Endothelial cell of umbilical vein (primary cell): ENCODE data around the gene EHMT1. TPM values are rescaled to one million over a fixed set of nuclear protein-coding genes. Genes with fewer than 3 reads are reported as not detected.

Experiments
- BruUV-seq: library from RNA; stranded (reverse); fragments of 400-500 nt; replicated peaks from 2 replicates; lab custom pipeline; 2021; lab: Mats Ljungman, UMichigan
- CTCF ChIA-PET: fragments of 300-600, 350-600 bp; sonication (Branson Sonifier 250); formaldehyde crosslinking; loops from one replicate; lab custom pipeline; 2021; ENCODE audit warnings: antibody characterized with exemption, inconsistent platforms; lab: Charles Lee
- POLR2A ChIA-PET: fragments of 300-600, 350-600 bp; sonication (Branson Sonifier 250); formaldehyde crosslinking; loops from one replicate; lab custom pipeline; 2021; ENCODE audit warnings: antibody characterized with exemption, inconsistent platforms; lab: Charles Lee
- DNase-seq: peaks from one replicate; pipeline ENCODE4 v3.0.0-alpha.2; 2011; ENCODE audit warnings: low read depth, low spot score
- FAIRE-seq: peaks from 2 replicates; lab custom pipeline; 2011; peaks lifted over from hg19 to GRCh38; lab: Jason Lieb, UNC
- H2AFZ ChIP-seq: 2 replicates; pipeline ENCODE4 v1.6.0; 2012; ENCODE audit warnings: low read depth, low read length, control low read depth, inconsistent platforms
- H3K27ac ChIP-seq: 2 replicates; pipeline ENCODE4 v1.5.1; 2011; ENCODE audit warnings: low read depth, mild to moderate bottlenecking, control low read depth, low read length, moderate library complexity; ENCODE audit not compliant: insufficient read depth
- H3K27me3 ChIP-seq, 2 experiments: 2 replicates each; pipeline versions ENCODE4 v1.6.0 to v1.6.1; 2011; ENCODE audit warnings: low read length in 2 of 2, mixed read lengths in 1 of 2; ENCODE audit not compliant: control insufficient read depth in 2 of 2, insufficient read depth in 2 of 2
- H3K36me3 ChIP-seq, 2 experiments: 2 replicates in 1 of 2; 3 replicates in 1 of 2; pipeline ENCODE4 v1.5.1; 2011; ENCODE audit warnings: low read length in 2 of 2, mild to moderate bottlenecking in 1 of 2, moderate library complexity in 1 of 2; ENCODE audit not compliant: control insufficient read depth in 2 of 2, insufficient read depth in 2 of 2; ENCODE audit errors: extremely low read depth in 1 of 2
- H3K4me1 ChIP-seq: 3 replicates; pipeline ENCODE4 v1.5.1; 2011; ENCODE audit warnings: mild to moderate bottlenecking, low read length; ENCODE audit not compliant: control insufficient read depth, insufficient read depth; ENCODE audit errors: extremely low read depth
- H3K4me2 ChIP-seq: 2 replicates; pipeline ENCODE4 v1.6.1; 2011; ENCODE audit warnings: low read length, control low read depth, mixed read lengths; ENCODE audit not compliant: insufficient read depth
- H3K4me3 ChIP-seq, 3 experiments: fragments of 200-600 bp in 1 of 3; sonication (generic), shearing (Covaris generic) in 1 of 3; replicated peaks in 1 of 3; 2 replicates each; pipeline ENCODE4 v1.5.1; 2011 to 2016; ENCODE audit warnings: control low read depth in 3 of 3, low read length in 3 of 3, mild to moderate bottlenecking in 2 of 3, inconsistent platforms in 1 of 3, low read depth in 1 of 3, moderate library complexity in 1 of 3; ENCODE audit not compliant: insufficient read depth in 1 of 3
- H3K79me2 ChIP-seq: 2 replicates; pipeline ENCODE4 v1.6.0; 2012; ENCODE audit warnings: low read length, inconsistent platforms; ENCODE audit not compliant: control insufficient read depth, insufficient read depth
- H3K9ac ChIP-seq: replicated peaks from 2 replicates; pipeline ENCODE3; 2011; ENCODE audit warnings: low read length, control low read depth; ENCODE audit not compliant: insufficient read depth; ENCODE audit errors: extremely low read depth
- H3K9me1 ChIP-seq: replicated peaks from 3 replicates; pipeline ENCODE4 v1.6.0; 2011; ENCODE audit warnings: mild to moderate bottlenecking, low read length; ENCODE audit not compliant: control insufficient read depth, insufficient read depth; ENCODE audit errors: extremely low read depth
- H3K9me3 ChIP-seq: replicated peaks from 2 replicates; pipeline ENCODE4 v1.5.1; 2012; ENCODE audit warnings: low read length, inconsistent platforms; ENCODE audit not compliant: control insufficient read depth, insufficient read depth
- H4K20me1 ChIP-seq: replicated peaks from 2 replicates; pipeline ENCODE3; 2011; ENCODE audit warnings: mild to moderate bottlenecking, low read length; ENCODE audit not compliant: control insufficient read depth, insufficient read depth; ENCODE audit errors: extremely low read depth
- EZH2 ChIP-seq: IDR thresholded peaks from 2 replicates; pipeline ENCODE4 v1.6.1; 2012; ENCODE audit warnings: borderline replicate concordance, low read depth, mild to moderate bottlenecking, moderate library complexity, low read length, inconsistent platforms; ENCODE audit not compliant: severe bottlenecking
- JUN ChIP-seq: IDR thresholded peaks from 2 replicates; pipeline ENCODE4 v1.6.1; 2011; ENCODE audit warnings: borderline replicate concordance, low read depth; ENCODE audit not compliant: insufficient read length, insufficient read depth
- MYC ChIP-seq: IDR thresholded peaks from one replicate; pipeline ENCODE4 v1.6.1; 2011; ENCODE audit warnings: mild to moderate bottlenecking, low read depth, low read length
- POLR2AphosphoS5 ChIP-seq: IDR thresholded peaks from 2 replicates; pipeline ENCODE4 v1.6.1; 2012; ENCODE audit warnings: low read depth, mild to moderate bottlenecking, control low read depth, low read length, moderate library complexity; ENCODE audit not compliant: insufficient read depth
- dilution Hi-C: fragments of 300-500 bp; cut with MboI; formaldehyde crosslinking; loops from one replicate; pipeline ENCODE4 v1.15.0; 2019; ENCODE audit warnings: low sequenced_read_pairs; ENCODE audit not compliant: extremely low pct_ligation_motif_present
- intact Hi-C: fragments of 100-400 bp; cut with micrococcal nuclease; formaldehyde crosslinking; loops from one replicate; pipeline ENCODE4 v1.10.0; 2022
- polyA plus RNA-seq, 4 experiments: library from polyadenylated mRNA; depleted of rRNA in 3 of 4; stranded (reverse) in 3 of 4; unstranded in 1 of 4; fragments of >200 nt; gene quantifications; 2 replicates each; pipeline versions ENCODE4 v1.2.1 to v1.2.3, GENCODE V29; 2011 to 2012; ENCODE audit warnings: missing spikeins in 1 of 4
- total RNA-seq: library from RNA; stranded (reverse); gene quantifications from 2 replicates; pipeline ENCODE4 v1.2.3, GENCODE V29; 2021
- TF ChIP-seq, protein P1 (sequence below), 2 donors: IDR thresholded peaks; 1 replicate in 1 of 2; 2 replicates in 1 of 2; pipeline ENCODE4 v1.5.1; 2011; ENCODE audit warnings: low read length in 2 of 2, mild to moderate bottlenecking in 2 of 2, moderate library complexity in 2 of 2, control low read depth in 1 of 2, inconsistent platforms in 1 of 2, low read depth in 1 of 2; ENCODE audit not compliant: insufficient read depth in 1 of 2; ENCODE audit errors: extremely low read depth in 1 of 2

EHMT1 gene
- total and polyA plus RNA-seq, 2 donors (not counting 3 experiments of a cell fraction or from before 2014, with no cell fraction given), result 48.2 to 104 TPM

DNA sequence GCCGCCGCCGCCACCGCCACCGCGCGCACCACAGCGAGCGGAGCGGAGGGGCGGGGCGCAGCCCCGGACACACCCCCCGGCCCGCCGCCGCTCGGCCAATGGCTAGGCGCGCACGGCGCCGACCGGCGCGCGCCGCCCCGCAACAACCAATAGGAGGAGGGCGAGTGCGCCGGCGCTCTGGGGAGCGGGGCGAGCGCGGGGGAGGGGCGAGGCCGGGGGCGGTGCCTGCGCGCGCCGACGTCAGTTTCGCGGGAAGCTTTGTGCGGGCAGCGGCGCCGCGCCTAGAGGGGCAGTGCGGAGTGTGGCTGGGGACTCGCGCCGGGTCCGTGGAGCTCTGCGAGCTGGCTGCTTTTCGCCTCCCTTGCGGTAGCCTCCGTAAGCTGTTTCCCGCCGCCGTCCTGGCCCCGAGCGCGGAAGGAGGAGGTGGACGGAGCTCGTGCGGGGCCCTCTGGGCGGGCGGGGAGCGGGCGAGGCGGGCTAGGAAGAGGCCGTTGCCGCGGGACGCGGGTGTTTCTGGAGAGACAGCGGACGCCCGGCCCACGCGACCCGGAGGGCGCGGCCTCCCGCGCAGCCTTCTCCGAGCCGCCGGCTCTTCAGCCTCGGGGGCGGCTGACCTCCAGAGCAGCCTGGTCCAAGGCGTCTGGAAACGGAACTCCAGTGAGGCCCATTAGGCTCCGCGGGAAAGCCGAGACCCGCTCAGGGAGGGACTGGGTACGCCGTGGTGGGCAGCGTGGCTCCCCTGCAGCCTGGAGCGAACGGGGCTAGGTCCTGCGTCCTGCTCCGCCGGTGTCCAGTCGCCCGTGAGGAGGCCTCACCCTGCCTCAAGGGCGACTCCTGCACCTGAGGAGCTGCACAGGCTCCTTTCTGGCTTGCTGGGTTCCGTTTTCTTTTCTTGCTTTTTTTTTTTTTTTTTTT lies 28.1 kb upstream of the EHMT1 start, which contains the start of gene ZMYND19:
ZMYND19 (minus strand) TSS at position 44 of the 915 bp plus-strand sequence. CDS start 249 bp downstream, outside the sequence.
- intact Hi-C loops (loop anchor here (1.0 kb wide), 3 partner anchors 15 to 39 kb away; partner anchors contain the start of genes ARRDC1 and MRPL41), dilution Hi-C loops (no loop called here)
- H4K20me1 ChIP-seq, result no peaks in the 10 kb centered on the region
- TF ChIP-seq JUN, result no peak
- no peak for TF ChIP-seq EZH2
- TF ChIP-seq, protein P1, sequence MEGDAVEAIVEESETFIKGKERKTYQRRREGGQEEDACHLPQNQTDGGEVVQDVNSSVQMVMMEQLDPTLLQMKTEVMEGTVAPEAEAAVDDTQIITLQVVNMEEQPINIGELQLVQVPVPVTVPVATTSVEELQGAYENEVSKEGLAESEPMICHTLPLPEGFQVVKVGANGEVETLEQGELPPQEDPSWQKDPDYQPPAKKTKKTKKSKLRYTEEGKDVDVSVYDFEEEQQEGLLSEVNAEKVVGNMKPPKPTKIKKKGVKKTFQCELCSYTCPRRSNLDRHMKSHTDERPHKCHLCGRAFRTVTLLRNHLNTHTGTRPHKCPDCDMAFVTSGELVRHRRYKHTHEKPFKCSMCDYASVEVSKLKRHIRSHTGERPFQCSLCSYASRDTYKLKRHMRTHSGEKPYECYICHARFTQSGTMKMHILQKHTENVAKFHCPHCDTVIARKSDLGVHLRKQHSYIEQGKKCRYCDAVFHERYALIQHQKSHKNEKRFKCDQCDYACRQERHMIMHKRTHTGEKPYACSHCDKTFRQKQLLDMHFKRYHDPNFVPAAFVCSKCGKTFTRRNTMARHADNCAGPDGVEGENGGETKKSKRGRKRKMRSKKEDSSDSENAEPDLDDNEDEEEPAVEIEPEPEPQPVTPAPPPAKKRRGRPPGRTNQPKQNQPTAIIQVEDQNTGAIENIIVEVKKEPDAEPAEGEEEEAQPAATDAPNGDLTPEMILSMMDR (IDR thresholded peaks at IDR 0.05; ENCODE audit: extremely low read depth in 1 of 2, insufficient read depth in 1 of 2, low read depth in 1 of 2, low read length in 2 of 2), result no peak
- peak; percentile 47 for TF ChIP-seq POLR2AphosphoS5
- no peak for TF ChIP-seq MYC
- peak within 1 kb of the TSS; percentile 92 for H2AFZ ChIP-seq
- DNase-seq (peak; percentile 87), FAIRE-seq (peak; percentile 86)
- H3K9me3 ChIP-seq, result no peaks in the 10 kb centered on the region
- BruUV-seq, result TSS peak; percentile 42
- H3K9ac ChIP-seq, result peak within 1 kb of the TSS; percentile 56
- CTCF ChIA-PET, result interaction anchor here (0.7 to 1.6 kb wide), 4 partner anchors 9 to 14 kb away, joined by 3 to 8 read pairs (median 4); no protein-coding TSS in a partner anchor
- POLR2A ChIA-PET, result interaction anchor here (0.7 kb wide), 1 partner anchor 39 kb away, joined by 6 read pairs; the partner anchor contains the start of gene MRPL41
- H3K4me1 ChIP-seq, result peaks cover 9% of the 10 kb centered on the region
- H3K27ac ChIP-seq, result no peak within 1 kb of the TSS
- H3K27me3 ChIP-seq, result no peaks in the 10 kb centered on the region
- H3K4me2 ChIP-seq, result peak within 1 kb of the TSS; percentile 59
- H3K79me2 ChIP-seq, result peaks cover 18% of the 10 kb centered on the region
- H3K4me3 ChIP-seq, result peak within 1 kb of the TSS; percentile 41 to 80 (median 48)
- no peaks in the 10 kb centered on the region for H3K9me1 ChIP-seq
- peaks cover 13 to 24% of the 10 kb centered on the region in 2 experiments for H3K36me3 ChIP-seq
